Measurements from ENCODE around the gene PLEKHA5. TPM values are rescaled to one million over a fixed set of nuclear protein-coding genes. Genes with fewer than 3 reads are reported as not detected.

PLEKHA5 gene
- polyA plus RNA-seq, 1 donor (not counting 4 experiments of a cell fraction or from before 2014, with no cell fraction given): 21.7 TPM

DNA sequence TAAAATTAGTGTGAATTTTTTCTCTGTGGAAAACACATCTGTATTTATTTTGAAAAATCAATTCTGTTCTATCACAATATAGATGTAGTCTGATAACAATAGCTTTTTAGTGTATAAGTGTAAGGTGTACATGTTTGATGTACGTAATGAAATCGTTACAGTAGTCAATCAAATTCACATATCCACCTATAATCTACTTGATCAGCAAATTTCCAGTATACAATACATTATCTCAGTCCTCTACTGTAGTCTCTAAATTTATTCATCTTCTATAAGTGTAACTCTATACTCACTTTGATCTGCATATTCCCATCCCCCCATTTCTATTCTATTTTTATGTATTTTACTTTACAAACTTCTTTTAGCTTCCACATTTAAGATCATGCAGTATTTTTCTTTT is 13.0 kb downstream of the PLEKHA5 start:
- dilution Hi-C loops (cut with MboI; ENCODE audit: extremely low pct_ligation_motif_present, low sequenced_read_pairs): no loop called here
- TF ChIP-seq EZH2 (IDR thresholded peaks at IDR 0.05; ENCODE audit: low read length) (no peak), CTCF (optimal IDR thresholded peaks at IDR 0.05 in 1 of 3, IDR thresholded peaks at IDR 0.05 in 1 of 3, conservative IDR thresholded peaks at IDR 0.05 in 1 of 3; ENCODE audit: extremely low read depth in 1 of 3, insufficient read depth in 2 of 3, low read length in 3 of 3) (no peak)
- H3K4me2 ChIP-seq (ENCODE audit: control insufficient read depth, extremely low read depth, insufficient read depth, low read depth, low read length): no peak overlapping the region
- peaks cover 80% of the 10 kb centered on the region for H3K79me2 ChIP-seq (ENCODE audit: control insufficient read depth, insufficient read depth, low read length)
- H3K9me3 ChIP-seq (ENCODE audit: control insufficient read depth, low read depth, low read length): no peaks in the 10 kb centered on the region
- H3K9ac ChIP-seq (ENCODE audit: control insufficient read depth, extremely low read depth, insufficient read depth, low read length): no peak overlapping the region
- DNase-seq (ENCODE audit: low read depth, low spot score): no peak
- peaks cover 4 to 5% of the 10 kb centered on the region in 2 experiments for H3K36me3 ChIP-seq (ENCODE audit: control insufficient read depth in 2 of 2, extremely low read depth in 1 of 2, insufficient read depth in 2 of 2, low read length in 2 of 2)
- no peak overlapping the region for H3K27ac ChIP-seq (ENCODE audit: control insufficient read depth, insufficient read depth, low read length)
- H3K27me3 ChIP-seq (ENCODE audit: control insufficient read depth, extremely low read depth, insufficient read depth, low read length): no peaks in the 10 kb centered on the region
- H2AFZ ChIP-seq (ENCODE audit: control insufficient read depth, low read length): no peak overlapping the region
- H3K4me1 ChIP-seq (ENCODE audit: control insufficient read depth, extremely low read depth, insufficient read depth, low read length): peaks cover 18% of the 10 kb centered on the region
- FAIRE-seq: no peak
- H3K9me1 ChIP-seq (ENCODE audit: control insufficient read depth, extremely low read depth, insufficient read depth, low read length): peaks cover 4% of the 10 kb centered on the region
- H4K20me1 ChIP-seq (ENCODE audit: control insufficient read depth, extremely low read depth, insufficient read depth, low read length): no peaks in the 10 kb centered on the region
- H3K4me3 ChIP-seq (ENCODE audit: control insufficient read depth in 2 of 3, extremely low read depth in 1 of 3, insufficient read depth in 2 of 3, low read depth in 1 of 3, low read length in 3 of 3): no peak overlapping the region

DNA sequence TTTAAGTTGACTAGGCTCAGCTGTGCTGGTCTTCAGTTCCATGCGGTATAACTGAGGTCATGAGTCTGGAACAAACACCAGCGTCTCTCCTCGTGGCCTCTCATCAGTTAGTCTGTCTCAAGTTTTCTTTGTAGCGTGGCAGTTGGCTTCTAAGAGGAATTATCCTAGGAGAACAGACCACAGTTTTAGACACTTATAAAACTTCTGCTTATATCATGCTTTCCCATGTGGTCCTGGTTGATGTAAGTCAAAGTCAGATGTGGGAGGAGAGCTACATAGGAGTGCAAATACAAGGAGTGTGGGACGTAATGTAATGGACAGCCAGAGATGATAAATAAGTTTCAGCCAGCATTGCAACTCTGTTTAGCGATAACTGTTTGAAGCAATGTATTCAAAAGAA is 14.8 kb downstream of the PLEKHA5 start:
- dilution Hi-C loops (cut with MboI; ENCODE audit: extremely low pct_ligation_motif_present, low sequenced_read_pairs): no loop called here
- Histone ChIP-seq H3K27me3 (ENCODE audit: control insufficient read depth, extremely low read depth, insufficient read depth, low read length) (no peaks in the 10 kb centered on the region), H3K27ac (ENCODE audit: control insufficient read depth, insufficient read depth, low read length) (no peak overlapping the region), H3K4me1 (ENCODE audit: control insufficient read depth, extremely low read depth, insufficient read depth, low read length) (peaks cover 2% of the 10 kb centered on the region), H3K9me1 (ENCODE audit: control insufficient read depth, extremely low read depth, insufficient read depth, low read length) (peaks cover 4% of the 10 kb centered on the region), H3K4me2 (ENCODE audit: control insufficient read depth, extremely low read depth, insufficient read depth, low read depth, low read length) (no peak overlapping the region), H3K9ac (ENCODE audit: control insufficient read depth, extremely low read depth, insufficient read depth, low read length) (no peak overlapping the region), H2AFZ (ENCODE audit: control insufficient read depth, low read length) (no peak overlapping the region), H4K20me1 (ENCODE audit: control insufficient read depth, extremely low read depth, insufficient read depth, low read length) (no peaks in the 10 kb centered on the region), H3K4me3 (ENCODE audit: control insufficient read depth in 2 of 3, extremely low read depth in 1 of 3, insufficient read depth in 2 of 3, low read depth in 1 of 3, low read length in 3 of 3) (no peak overlapping the region), H3K79me2 (ENCODE audit: control insufficient read depth, insufficient read depth, low read length) (peaks cover 84% of the 10 kb centered on the region), H3K36me3 (ENCODE audit: control insufficient read depth in 2 of 2, extremely low read depth in 1 of 2, insufficient read depth in 2 of 2, low read length in 2 of 2) (peaks cover 4 to 8% of the 10 kb centered on the region in 2 experiments), H3K9me3 (ENCODE audit: control insufficient read depth, low read depth, low read length) (no peaks in the 10 kb centered on the region)
- FAIRE-seq: peak; percentile 9
- no peak for DNase-seq (ENCODE audit: low read depth, low spot score)
- TF ChIP-seq EZH2 (IDR thresholded peaks at IDR 0.05; ENCODE audit: low read length) (no peak), CTCF (optimal IDR thresholded peaks at IDR 0.05 in 1 of 3, IDR thresholded peaks at IDR 0.05 in 1 of 3, conservative IDR thresholded peaks at IDR 0.05 in 1 of 3; ENCODE audit: extremely low read depth in 1 of 3, insufficient read depth in 2 of 3, low read length in 3 of 3) (no peak)

Measured in keratinocyte (primary cell).